GM12872 (cell line): Measurements from ENCODE around the gene TRPC4AP.

ENCODE experiments used
- CTCF ChIP-seq: IDR thresholded peaks from 3 replicates; pipeline ENCODE4 v1.5.1; 2011; ENCODE audit warnings: low read depth, mild to moderate bottlenecking, low read length, moderate library complexity; ENCODE audit not compliant: insufficient read depth

TRPC4AP gene

GRCh38 chr20:35117196-35117595, 24.6 kb upstream of the TRPC4AP start:
- TF ChIP-seq CTCF: no peak

DNA sequence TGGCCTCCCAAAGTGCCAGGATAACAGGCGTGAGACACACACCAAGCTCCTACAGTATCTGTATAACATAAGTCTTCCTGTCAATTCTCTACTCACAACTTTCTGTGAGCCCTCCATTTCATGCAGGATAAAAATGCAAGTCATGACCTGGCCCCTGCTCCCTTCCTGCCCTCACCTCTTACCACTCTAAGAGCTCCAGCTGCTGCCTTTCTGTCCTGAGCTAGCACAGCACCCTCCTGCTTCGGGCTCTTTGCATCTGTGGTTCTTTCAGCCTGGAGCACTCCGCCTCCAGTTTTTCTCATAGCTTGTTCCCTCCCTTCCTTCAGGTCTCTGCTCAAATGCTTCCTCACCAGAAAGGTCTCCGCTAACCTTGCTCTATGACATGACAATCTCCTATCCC, 23.7 kb upstream of the TRPC4AP start:
- no peak for TF ChIP-seq CTCF

DNA sequence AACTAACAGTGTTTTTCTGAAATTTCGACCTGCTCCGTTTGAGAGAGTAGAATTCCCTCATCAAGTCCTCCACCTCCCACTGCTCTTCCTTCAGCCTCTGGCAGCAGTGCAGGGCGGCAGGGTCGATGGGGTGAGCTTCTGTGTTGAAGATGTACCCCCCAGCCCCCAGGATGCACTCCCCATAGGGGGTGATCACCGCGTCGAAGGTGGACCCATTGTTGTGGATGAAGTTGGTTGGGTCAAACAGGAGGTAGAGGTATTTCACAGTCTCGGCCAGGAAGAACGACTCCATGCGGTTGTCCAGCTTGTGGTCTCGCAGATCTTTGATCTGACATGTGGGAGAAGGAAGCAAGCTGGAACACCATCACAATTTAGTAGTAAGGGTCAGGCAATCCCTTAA, 23.0 kb upstream of the TRPC4AP start:
- no peak for TF ChIP-seq CTCF

DNA sequence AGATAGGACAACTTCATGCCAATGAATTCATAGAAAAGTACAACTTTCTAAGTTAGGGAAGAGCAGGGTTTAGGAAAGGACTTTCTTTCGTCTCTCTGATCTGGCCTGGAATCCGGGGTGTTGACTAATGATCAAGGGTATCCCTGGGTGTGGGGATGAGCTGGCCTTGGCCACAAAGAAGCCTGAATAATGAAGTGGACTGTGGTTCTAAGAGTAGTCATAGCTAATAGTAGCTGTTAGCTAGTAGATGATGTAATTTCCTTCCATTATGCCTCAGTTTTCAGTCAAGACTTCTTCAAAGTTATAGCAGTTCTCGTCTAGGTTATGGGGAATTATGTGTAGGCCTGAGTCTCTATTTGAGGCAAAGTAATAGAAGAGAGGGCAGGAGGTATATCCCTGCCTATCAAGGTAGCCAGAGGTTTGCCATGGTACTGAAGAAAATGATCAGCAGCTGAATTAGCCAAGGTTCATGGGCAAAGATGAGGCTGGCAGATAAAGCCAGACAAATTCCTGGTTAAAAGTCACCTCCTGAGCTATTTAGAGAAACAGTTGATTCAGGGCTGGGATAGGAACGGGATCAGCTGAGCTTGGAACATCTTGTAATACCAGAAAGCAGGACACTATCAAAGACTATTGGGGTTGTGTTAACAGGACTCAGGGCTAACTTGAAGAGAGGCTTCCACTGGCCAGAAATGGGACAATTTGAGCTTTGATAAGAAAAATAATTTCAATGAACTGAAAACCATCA, 18.7 kb upstream of the TRPC4AP start:
- no peak for TF ChIP-seq CTCF

GRCh38 chr20:35108921-35109320, 16.3 kb upstream of the TRPC4AP start:
- TF ChIP-seq CTCF: no peak

DNA sequence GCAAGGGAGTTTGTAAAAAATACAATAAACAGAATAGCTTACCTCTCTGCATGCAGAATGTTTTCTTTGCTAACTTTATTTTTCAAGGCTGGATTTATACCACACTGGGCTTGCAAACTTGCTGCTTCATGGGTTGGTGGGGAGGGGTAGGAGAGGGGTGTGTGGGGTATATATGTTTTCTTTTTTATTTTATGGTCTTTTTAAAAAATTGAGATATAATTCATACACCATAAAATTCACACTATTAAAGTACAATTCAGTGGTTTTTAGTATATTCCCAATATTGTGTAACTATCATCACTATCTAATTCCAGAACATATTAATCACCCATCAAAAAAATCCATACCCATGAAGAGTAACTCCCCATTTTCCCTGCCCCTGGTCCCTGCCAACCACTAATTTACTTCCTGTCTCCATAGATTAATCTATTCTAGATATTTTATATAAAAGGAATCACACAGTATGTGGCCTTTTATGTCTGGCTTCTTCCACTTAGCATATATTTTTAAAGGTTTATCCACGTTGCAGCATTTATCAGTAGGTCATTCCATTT, 14.3 kb upstream of the TRPC4AP start:
- no peak for TF ChIP-seq CTCF

DNA sequence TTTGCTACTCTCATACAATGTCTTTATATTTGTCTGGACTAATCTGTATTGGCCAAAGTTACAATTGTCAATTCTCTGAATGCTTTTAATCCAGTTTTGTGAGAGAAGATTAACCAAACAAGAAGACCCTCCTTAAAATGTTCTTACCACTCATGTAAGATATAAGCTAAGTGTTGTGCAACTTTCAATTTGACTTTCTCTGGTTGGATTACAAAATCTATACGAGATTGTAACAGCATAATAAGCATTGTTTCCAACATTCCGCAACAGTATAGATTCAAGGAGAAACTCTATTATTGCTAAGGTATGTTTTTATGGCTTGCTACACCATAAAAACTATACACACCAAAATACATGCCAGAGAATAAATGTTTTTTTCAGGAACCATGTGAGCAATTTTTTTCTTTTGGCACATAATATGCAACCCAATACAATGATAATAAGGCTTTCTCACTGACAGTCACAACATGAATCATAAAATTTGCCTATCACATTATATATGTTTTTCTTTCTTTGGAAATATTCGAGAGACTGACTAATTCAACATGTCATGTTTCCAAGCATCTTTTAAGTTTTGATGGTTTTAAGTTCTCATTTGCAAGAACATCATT, 12.2 kb upstream of the TRPC4AP start:
- no peak for TF ChIP-seq CTCF
